ENCODE results near the gene ROPN1L. TPM values are rescaled to one million over a fixed set of nuclear protein-coding genes. Genes with fewer than 3 reads are reported as not detected.

ROPN1L gene
- total and polyA plus RNA-seq, 2 of the 13 experiments (the other 11 are each of a cell fraction or from before 2014, with no cell fraction given): not detected

- peaks cover 4% of the 10 kb centered on the region for H3K4me1 ChIP-seq (ENCODE audit: insufficient read depth, low read length)
- intact Hi-C loops (cut with micrococcal nuclease; ENCODE audit: unreplicated experiment) (no loop called here), in situ Hi-C loops (cut with HindIII; ENCODE audit: extremely low pct_ligation_motif_present, low pct_unique_long_range_greater_than_20kb) (no loop called here)
- ATAC-seq (no peak), FAIRE-seq (no peak), DNase-seq (ENCODE audit: low spot score) (no peak)
- no peaks in the 10 kb centered on the region; the same call in 1 of the 2 replicates for H4K20me1 ChIP-seq (ENCODE audit: insufficient read depth, low read length)
- WGBS (ENCODE audit: low lambda C conversion rate): 26% methylated on average over 10 of the region's 10 CpGs
- no peak overlapping the region for H3K9ac ChIP-seq (ENCODE audit: insufficient read depth, low read depth, low read length)
- no peaks in the 10 kb centered on the region for H3K79me2 ChIP-seq (ENCODE audit: insufficient read depth, low read length)
- H3K27me3 ChIP-seq (ENCODE audit: control insufficient read depth in 1 of 2, insufficient read depth in 2 of 2, low read length in 2 of 2): peaks cover 0 to 27% of the 10 kb centered on the region in 2 experiments; a peak in 1 of 5 replicates
- no peak overlapping the region for H3K4me3 ChIP-seq (replicated peaks in 1 of 3; ENCODE audit: insufficient read depth in 1 of 3, low read depth in 2 of 3, low read length in 3 of 3)
- no peaks in the 10 kb centered on the region for H3K36me3 ChIP-seq (replicated peaks in 1 of 2; ENCODE audit: control insufficient read depth in 1 of 2, insufficient read depth in 2 of 2, low read length in 2 of 2)
- no peak overlapping the region for H3K27ac ChIP-seq (ENCODE audit: extremely low read length, insufficient read depth, low read length)
- H3K9me3 ChIP-seq (ENCODE audit: low read length): no peaks in the 10 kb centered on the region
- no TSS peak for BruUV-seq (replicated peaks)
- TF ChIP-seq CEBPB (IDR thresholded peaks at IDR 0.05; ENCODE audit: borderline replicate concordance, low read depth, low read length): peak; percentile 57
- TF ChIP-seq CREBL2 (CRISPR knock-in tag; IDR thresholded peaks at IDR 0.05; ENCODE audit: borderline replicate concordance): no peak
- H3K4me2 ChIP-seq (ENCODE audit: low read depth, low read length): no peak overlapping the region
- no peak overlapping the region for H2AFZ ChIP-seq (ENCODE audit: low read length)
- CTCF ChIA-PET (ENCODE audit: low intra/inter-chr PET ratio, low total read pairs): no interaction called here
- POLR2A ChIA-PET: no interaction called here
These were observed 20.4 kb downstream of the ROPN1L start for GRCh38 chr5:10461904-10462555.

- no peaks in the 10 kb centered on the region; the same call in 1 of the 2 replicates for H4K20me1 ChIP-seq (ENCODE audit: insufficient read depth, low read length)
These were observed 21.9 kb downstream of the ROPN1L start for GRCh38 chr5:10463566-10463965.

More at GRCh38 chr5:10463566-10463965, 21.9 kb downstream of the ROPN1L start:
- no TSS peak for BruUV-seq (replicated peaks)
- in situ Hi-C loops (cut with HindIII; ENCODE audit: extremely low pct_ligation_motif_present, low pct_unique_long_range_greater_than_20kb) (no loop called here), intact Hi-C loops (cut with micrococcal nuclease; ENCODE audit: unreplicated experiment) (no loop called here)
- Histone ChIP-seq H2AFZ (ENCODE audit: low read length) (no peak overlapping the region), H3K9ac (ENCODE audit: insufficient read depth, low read depth, low read length) (no peak overlapping the region), H3K36me3 (replicated peaks in 1 of 2; ENCODE audit: control insufficient read depth in 1 of 2, insufficient read depth in 2 of 2, low read length in 2 of 2) (no peaks in the 10 kb centered on the region), H3K27ac (ENCODE audit: extremely low read length, insufficient read depth, low read length) (no peak overlapping the region), H3K27me3 (ENCODE audit: control insufficient read depth in 1 of 2, insufficient read depth in 2 of 2, low read length in 2 of 2) (peaks cover 1 to 38% of the 10 kb centered on the region in 2 experiments; a peak in 1 of 5 replicates), H3K9me3 (ENCODE audit: low read length) (no peaks in the 10 kb centered on the region), H3K4me1 (ENCODE audit: insufficient read depth, low read length) (peaks cover 10% of the 10 kb centered on the region), H3K4me3 (replicated peaks in 1 of 3; ENCODE audit: insufficient read depth in 1 of 3, low read depth in 2 of 3, low read length in 3 of 3) (no peak overlapping the region), H3K79me2 (ENCODE audit: insufficient read depth, low read length) (no peaks in the 10 kb centered on the region), H3K4me2 (ENCODE audit: low read depth, low read length) (no peak overlapping the region)
- FAIRE-seq (no peak), DNase-seq (ENCODE audit: low spot score) (no peak), ATAC-seq (no peak)
- TF ChIP-seq NFYC (CRISPR knock-in tag; IDR thresholded peaks at IDR 0.05): no peak
- TF ChIP-seq ZNF292 (CRISPR knock-in tag; IDR thresholded peaks at IDR 0.05; ENCODE audit: borderline replicate concordance, low read depth): no peak
- CTCF ChIA-PET (ENCODE audit: low intra/inter-chr PET ratio, low total read pairs): no interaction called here
- 23% methylated on average over 3 of the region's 6 CpGs for WGBS (ENCODE audit: low lambda C conversion rate)
- POLR2A ChIA-PET: no interaction called here
